Panc1 (cell line): ENCODE results near the gene KCNB1. TPM values are rescaled to one million over a fixed set of nuclear protein-coding genes. Genes with fewer than 3 reads are reported as not detected.

ENCODE experiments used
- ATAC-seq: fragments of 200-7000 bp; cut with Tn5 transposase; 2 replicates; pipeline ENCODE4 v1.9.1; 2020; ENCODE audit warnings: mild to moderate bottlenecking, moderate library complexity
- BruUV-seq: library from RNA; stranded (reverse); fragments of 400-500 nt; replicated peaks from 2 replicates; lab custom pipeline; 2021; lab: Mats Ljungman, UMichigan
- CTCF ChIA-PET: fragments of 300-600 bp; sonication (Branson Sonifier 250); formaldehyde crosslinking; loops from one replicate; lab custom pipeline; 2022; ENCODE audit warnings: antibody characterized with exemption; lab: Charles Lee
- POLR2A ChIA-PET: fragments of 300-600 bp; sonication (Branson Sonifier 250); formaldehyde crosslinking; loops from one replicate; lab custom pipeline; 2022; ENCODE audit warnings: antibody characterized with exemption; lab: Charles Lee
- DNase-seq: peaks from one replicate; pipeline ENCODE4 v3.0.0-alpha.2; 2010; ENCODE audit warnings: low read depth, low spot score
- H3K27ac ChIP-seq: 2 replicates; pipeline ENCODE4 v1.5.1; 2011; ENCODE audit warnings: mild to moderate bottlenecking, low read length, inconsistent platforms
- H3K27me3 ChIP-seq: fragments of 200-500 bp; sonication (Bioruptor generic); 2 replicates; pipeline ENCODE4 v1.6.0; 2014; ENCODE audit warnings: low read length, inconsistent platforms; ENCODE audit not compliant: control insufficient read depth, insufficient read depth
- H3K36me3 ChIP-seq: fragments of 200-500 bp; sonication (Bioruptor generic); 2 replicates; pipeline ENCODE4 v1.5.1; 2014; ENCODE audit warnings: inconsistent platforms, mild to moderate bottlenecking, low read length, moderate library complexity; ENCODE audit not compliant: control insufficient read depth, insufficient read depth
- H3K4me1 ChIP-seq: 2 replicates; pipeline ENCODE4 v1.5.1; 2011; ENCODE audit warnings: inconsistent platforms, mild to moderate bottlenecking, low read length, moderate library complexity; ENCODE audit not compliant: control insufficient read depth, insufficient read depth
- H3K4me3 ChIP-seq, 2 experiments: 2 replicates each; pipeline ENCODE4 v1.5.1; 2011 to 2012; ENCODE audit warnings: low read depth in 2 of 2, low read length in 2 of 2, mild to moderate bottlenecking in 2 of 2, inconsistent platforms in 1 of 2, moderate library complexity in 1 of 2
- H3K9me3 ChIP-seq: fragments of 200-500 bp; sonication (Bioruptor generic); 2 replicates; pipeline ENCODE4 v1.5.1; 2014; ENCODE audit warnings: low read depth, mild to moderate bottlenecking, inconsistent platforms, low read length, moderate library complexity; ENCODE audit not compliant: control insufficient read depth, insufficient read depth
- CTCF ChIP-seq: fragments of 450-650 bp; IDR thresholded peaks from 2 replicates; pipeline ENCODE4 v1.5.1; 2017; ENCODE audit warnings: mild to moderate bottlenecking
- POLR2AphosphoS5 ChIP-seq: IDR thresholded peaks from 2 replicates; pipeline ENCODE4 v1.6.1; 2012; ENCODE audit warnings: mild to moderate bottlenecking, low read depth, low read length, moderate library complexity
- REST ChIP-seq, 2 experiments: IDR thresholded peaks; 2 replicates each; pipeline ENCODE4 v1.6.1; 2011 to 2012; ENCODE audit warnings: low read depth in 2 of 2, control low read depth in 1 of 2, low read length in 1 of 2, mild to moderate bottlenecking in 1 of 2, moderate library complexity in 1 of 2; ENCODE audit not compliant: insufficient read depth in 1 of 2
- SIN3A ChIP-seq: IDR thresholded peaks from 2 replicates; pipeline ENCODE4 v1.6.1; 2012; ENCODE audit warnings: low read depth, mild to moderate bottlenecking, low read length, moderate library complexity, borderline replicate concordance; ENCODE audit not compliant: insufficient read depth
- TCF7L2 ChIP-seq: IDR thresholded peaks from 2 replicates; pipeline ENCODE4 v1.6.1; 2011; ENCODE audit warnings: mild to moderate bottlenecking, low read depth, low read length, inconsistent platforms
- in situ Hi-C: cut with HindIII; loops from 2 replicates; pipeline ENCODE4 v1.10.0; 2016; ENCODE audit warnings: low sequenced_read_pairs, low pct_unique_long_range_greater_than_20kb
- intact Hi-C: fragments of 100-400 bp; cut with micrococcal nuclease; formaldehyde crosslinking; loops from one replicate; pipeline ENCODE4 v1.10.0; 2022; ENCODE audit not compliant: unreplicated experiment
- total RNA-seq: library from RNA; stranded (reverse); gene quantifications from one replicate; pipeline ENCODE4 v1.2.1, GENCODE V29; 2021; ENCODE audit not compliant: unreplicated experiment

KCNB1 gene
- total RNA-seq, 1 experiment from 2014 or later: 11.1 TPM

- ATAC-seq: peak; percentile 76
- no peaks in the 10 kb centered on the region for H3K9me3 ChIP-seq
- H3K4me3 ChIP-seq: no peak overlapping the region
- intact Hi-C loops (no loop called here), in situ Hi-C loops (no loop called here)
- no peak for DNase-seq
- H3K27ac ChIP-seq: peak overlapping the region; percentile 18
- H3K27me3 ChIP-seq: no peaks in the 10 kb centered on the region
- POLR2A ChIA-PET: no interaction called here
- no peak for TF ChIP-seq SIN3A
- no peak for TF ChIP-seq REST (IDR thresholded peaks at IDR 0.05; ENCODE audit: insufficient read depth in 1 of 2, low read depth in 2 of 2, low read length in 1 of 2)
- no peak for TF ChIP-seq POLR2AphosphoS5
- TF ChIP-seq TCF7L2: no peak
- no peak for TF ChIP-seq CTCF
- CTCF ChIA-PET: no interaction called here
- no TSS peak for BruUV-seq
- H3K36me3 ChIP-seq: no peaks in the 10 kb centered on the region
- H3K4me1 ChIP-seq: peaks cover 14% of the 10 kb centered on the region
Observed at GRCh38 chr20:49452011-49452482, 30.4 kb downstream of the KCNB1 start.

- TF ChIP-seq POLR2AphosphoS5: no peak
- no peak for TF ChIP-seq REST (IDR thresholded peaks at IDR 0.05; ENCODE audit: insufficient read depth in 1 of 2, low read depth in 2 of 2, low read length in 1 of 2)
- TF ChIP-seq SIN3A: no peak
- no peak for TF ChIP-seq CTCF
- TF ChIP-seq TCF7L2: no peak
- Histone ChIP-seq H3K9me3 (no peaks in the 10 kb centered on the region), H3K4me1 (peaks cover 14% of the 10 kb centered on the region), H3K4me3 (no peak overlapping the region), H3K27ac (no peak overlapping the region), H3K36me3 (no peaks in the 10 kb centered on the region), H3K27me3 (no peaks in the 10 kb centered on the region)
- intact Hi-C loops (no loop called here), in situ Hi-C loops (no loop called here)
- ATAC-seq (no peak), DNase-seq (no peak)
- POLR2A ChIA-PET: no interaction called here
- CTCF ChIA-PET: no interaction called here
- BruUV-seq: no TSS peak
Observed at GRCh38 chr20:49450281-49450721, 32.2 kb downstream of the KCNB1 start.
